Measurements from ENCODE around the gene CBFA2T3.

The CBFA2T3 gene

GRCh38 chr16:88940862-88941817 lies 35.9 kb downstream of the CBFA2T3 start:
- DNase-seq = no peak
- Histone ChIP-seq H3K4me3 (ENCODE audit: insufficient read depth in 1 of 2, low read depth in 1 of 2, low read length in 2 of 2) (peak overlapping the region in 1 of 2 experiments; percentile 39), H2AFZ (ENCODE audit: low read depth, low read length) (no peak overlapping the region)

GRCh38 chr16:88939972-88940861 lies 36.8 kb downstream of the CBFA2T3 start:
- H2AFZ ChIP-seq (ENCODE audit: low read depth, low read length) = no peak overlapping the region
- peak overlapping the region in 1 of 2 experiments; percentile 39 for H3K4me3 ChIP-seq (ENCODE audit: insufficient read depth in 1 of 2, low read depth in 1 of 2, low read length in 2 of 2)
- H3K23ac ChIP-seq (ENCODE audit: low read length in 2 of 2) = peak overlapping the region in 1 of 2 experiments; percentile 14
- H3K27ac ChIP-seq (ENCODE audit: low read length, poor library complexity, severe bottlenecking) = no peak overlapping the region
- H3K9ac ChIP-seq (ENCODE audit: low read length) = no peak overlapping the region
- WGBS = 16% methylated on average over 64 of the region's 73 CpGs
- H3K4ac ChIP-seq (ENCODE audit: low read depth in 1 of 2, low read length in 2 of 2) = no peak overlapping the region
- H2BK12ac ChIP-seq (ENCODE audit: low read length in 2 of 2) = no peak overlapping the region
- no peak overlapping the region for H2BK5ac ChIP-seq (ENCODE audit: low read depth, low read length, poor library complexity, severe bottlenecking)
- H2BK15ac ChIP-seq (ENCODE audit: low read depth, poor library complexity, severe bottlenecking) = no peak overlapping the region
- peak overlapping the region; percentile 51 for H3K4me2 ChIP-seq (ENCODE audit: low read length, poor library complexity, severe bottlenecking)
- no peaks in the 10 kb centered on the region for H3K79me1 ChIP-seq (replicated peaks; ENCODE audit: low read length, poor library complexity, severe bottlenecking)
- H3K14ac ChIP-seq (ENCODE audit: low read length in 2 of 2) = no peak overlapping the region
- H2BK120ac ChIP-seq (ENCODE audit: low read depth, low read length) = no peak overlapping the region
- peaks cover 12% of the 10 kb centered on the region for H3K4me1 ChIP-seq (ENCODE audit: control insufficient read depth, insufficient read depth, low read depth, low read length)
- H3K9me3 ChIP-seq (ENCODE audit: control insufficient read depth, low read length) = no peaks in the 10 kb centered on the region
- no peak overlapping the region for H4K91ac ChIP-seq (ENCODE audit: low read length)
- H3K36me3 ChIP-seq (ENCODE audit: control insufficient read depth in 1 of 2, insufficient read depth in 2 of 2, low read depth in 1 of 2, low read length in 2 of 2) = peaks cover 0 to 2% of the 10 kb centered on the region in 2 experiments
- DNase-seq = no peak
- peaks cover 74 to 87% of the 10 kb centered on the region in 2 experiments for H3K27me3 ChIP-seq (ENCODE audit: control insufficient read depth in 1 of 2, insufficient read depth in 1 of 2, low read length in 2 of 2)
- no peak overlapping the region for H3K18ac ChIP-seq (ENCODE audit: low read depth in 1 of 2, low read length in 2 of 2)
- H4K8ac ChIP-seq (ENCODE audit: low read length) = no peak overlapping the region
- H2AK5ac ChIP-seq (ENCODE audit: low read length, severe bottlenecking) = no peak overlapping the region

More at GRCh38 chr16:88940862-88941817, 35.9 kb downstream of the CBFA2T3 start:
- Histone ChIP-seq H3K4ac (ENCODE audit: low read depth in 1 of 2, low read length in 2 of 2) (no peak overlapping the region), H2BK5ac (ENCODE audit: low read depth, low read length, poor library complexity, severe bottlenecking) (no peak overlapping the region), H3K27ac (ENCODE audit: low read length, poor library complexity, severe bottlenecking) (no peak overlapping the region), H2AK5ac (ENCODE audit: low read length, severe bottlenecking) (no peak overlapping the region), H4K8ac (ENCODE audit: low read length) (no peak overlapping the region), H3K23ac (ENCODE audit: low read length in 2 of 2) (no peak overlapping the region), H3K18ac (ENCODE audit: low read depth in 1 of 2, low read length in 2 of 2) (no peak overlapping the region), H3K36me3 (ENCODE audit: control insufficient read depth in 1 of 2, insufficient read depth in 2 of 2, low read depth in 1 of 2, low read length in 2 of 2) (peaks cover 0 to 2% of the 10 kb centered on the region in 2 experiments), H3K27me3 (ENCODE audit: control insufficient read depth in 1 of 2, insufficient read depth in 1 of 2, low read length in 2 of 2) (peaks cover 64 to 87% of the 10 kb centered on the region in 2 experiments), H4K91ac (ENCODE audit: low read length) (no peak overlapping the region), H3K4me2 (ENCODE audit: low read length, poor library complexity, severe bottlenecking) (peak overlapping the region; percentile 69), H2BK120ac (ENCODE audit: low read depth, low read length) (no peak overlapping the region), H2BK15ac (ENCODE audit: low read depth, poor library complexity, severe bottlenecking) (no peak overlapping the region), H3K79me1 (replicated peaks; ENCODE audit: low read length, poor library complexity, severe bottlenecking) (no peaks in the 10 kb centered on the region), H3K4me1 (ENCODE audit: control insufficient read depth, insufficient read depth, low read depth, low read length) (peaks cover 12% of the 10 kb centered on the region), H3K9me3 (ENCODE audit: control insufficient read depth, low read length) (no peaks in the 10 kb centered on the region), H3K14ac (ENCODE audit: low read length in 2 of 2) (no peak overlapping the region), H2BK12ac (ENCODE audit: low read length in 2 of 2) (no peak overlapping the region), H3K9ac (ENCODE audit: low read length) (no peak overlapping the region)
- WGBS = 3% methylated on average over 33 of the region's 152 CpGs

- Histone ChIP-seq H3K36me3 (ENCODE audit: control insufficient read depth in 1 of 2, insufficient read depth in 2 of 2, low read depth in 1 of 2, low read length in 2 of 2) (peaks cover 0 to 2% of the 10 kb centered on the region in 2 experiments), H3K9me3 (ENCODE audit: control insufficient read depth, low read length) (no peaks in the 10 kb centered on the region), H3K9ac (ENCODE audit: low read length) (peak overlapping the region; percentile 36), H2AK5ac (ENCODE audit: low read length, severe bottlenecking) (no peak overlapping the region), H3K18ac (ENCODE audit: low read depth in 1 of 2, low read length in 2 of 2) (no peak overlapping the region), H2BK5ac (ENCODE audit: low read depth, low read length, poor library complexity, severe bottlenecking) (no peak overlapping the region), H3K4me3 (ENCODE audit: insufficient read depth in 1 of 2, low read depth in 1 of 2, low read length in 2 of 2) (peak overlapping the region in 1 of 2 experiments; percentile 73), H3K14ac (ENCODE audit: low read length in 2 of 2) (no peak overlapping the region), H2BK15ac (ENCODE audit: low read depth, poor library complexity, severe bottlenecking) (no peak overlapping the region), H3K4me1 (ENCODE audit: control insufficient read depth, insufficient read depth, low read depth, low read length) (peaks cover 12% of the 10 kb centered on the region), H3K23ac (ENCODE audit: low read length in 2 of 2) (no peak overlapping the region), H2BK120ac (ENCODE audit: low read depth, low read length) (no peak overlapping the region), H3K4ac (ENCODE audit: low read depth in 1 of 2, low read length in 2 of 2) (no peak overlapping the region), H2AFZ (ENCODE audit: low read depth, low read length) (no peak overlapping the region), H3K79me1 (replicated peaks; ENCODE audit: low read length, poor library complexity, severe bottlenecking) (no peaks in the 10 kb centered on the region), H3K4me2 (ENCODE audit: low read length, poor library complexity, severe bottlenecking) (no peak overlapping the region), H4K8ac (ENCODE audit: low read length) (no peak overlapping the region), H3K27me3 (ENCODE audit: control insufficient read depth in 1 of 2, insufficient read depth in 1 of 2, low read length in 2 of 2) (peaks cover 73 to 85% of the 10 kb centered on the region in 2 experiments), H3K27ac (ENCODE audit: low read length, poor library complexity, severe bottlenecking) (no peak overlapping the region), H4K91ac (ENCODE audit: low read length) (no peak overlapping the region), H2BK12ac (ENCODE audit: low read length in 2 of 2) (no peak overlapping the region)
- WGBS = 74% methylated on average over 34 of the region's 34 CpGs
- DNase-seq = no peak
Measured at GRCh38 chr16:88939245-88939971, 37.6 kb downstream of the CBFA2T3 start.

Data from mesenchymal stem cell (in vitro differentiated cells and primary cell).